Peyer's patch (tissue), 4 donors: Measurements from ENCODE around the gene GPR25.

Experiments used
- POLR2A ChIP-seq, 2 donors: fragments of 450-650 bp; IDR thresholded peaks; one replicate each; pipeline ENCODE4 v1.5.1; 2017; ENCODE audit warnings: antibody characterized with exemption in 2 of 2, mild to moderate bottlenecking in 2 of 2, moderate library complexity in 2 of 2
- TF ChIP-seq, protein P1 (sequence below), 6 experiments: fragments of 450-650 bp in 4 of 6; fragments of 200-600 bp in 2 of 6; sonication (generic) in 1 of 6; IDR thresholded peaks; one replicate each; pipeline ENCODE4 v1.5.1; 2017 to 2019; ENCODE audit warnings: antibody characterized with exemption in 6 of 6, mild to moderate bottlenecking in 3 of 6, moderate library complexity in 1 of 6

DNA sequence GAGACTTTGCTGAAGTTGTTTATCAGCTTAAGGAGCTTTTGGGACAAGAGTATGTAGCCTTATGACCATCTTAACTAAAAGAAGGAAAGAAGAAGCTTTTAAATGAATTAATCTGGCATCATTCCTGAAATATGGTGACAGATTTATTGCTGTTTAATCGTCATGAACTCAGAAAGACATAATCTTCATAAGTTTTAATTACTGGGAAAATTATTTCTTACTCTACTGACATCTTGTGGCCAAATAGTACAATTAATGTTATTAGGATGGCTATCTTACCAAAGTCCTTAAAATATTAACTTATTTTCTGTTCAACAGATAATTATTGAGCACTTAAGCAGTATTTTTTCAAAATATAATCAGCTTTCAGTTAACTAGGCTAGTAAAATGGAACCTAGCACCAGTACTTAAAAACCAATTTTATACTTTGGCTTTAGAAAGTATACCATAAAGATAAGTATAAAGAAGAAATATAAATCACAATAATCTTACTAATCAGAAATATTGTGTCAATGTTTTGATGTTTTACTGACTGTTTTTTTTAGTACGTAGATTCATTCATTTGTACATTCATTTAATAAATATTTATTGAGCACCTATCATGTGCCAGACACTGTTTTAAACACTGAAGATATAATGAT is 34.7 kb upstream of the GPR25 start:
- TF ChIP-seq, protein P1, sequence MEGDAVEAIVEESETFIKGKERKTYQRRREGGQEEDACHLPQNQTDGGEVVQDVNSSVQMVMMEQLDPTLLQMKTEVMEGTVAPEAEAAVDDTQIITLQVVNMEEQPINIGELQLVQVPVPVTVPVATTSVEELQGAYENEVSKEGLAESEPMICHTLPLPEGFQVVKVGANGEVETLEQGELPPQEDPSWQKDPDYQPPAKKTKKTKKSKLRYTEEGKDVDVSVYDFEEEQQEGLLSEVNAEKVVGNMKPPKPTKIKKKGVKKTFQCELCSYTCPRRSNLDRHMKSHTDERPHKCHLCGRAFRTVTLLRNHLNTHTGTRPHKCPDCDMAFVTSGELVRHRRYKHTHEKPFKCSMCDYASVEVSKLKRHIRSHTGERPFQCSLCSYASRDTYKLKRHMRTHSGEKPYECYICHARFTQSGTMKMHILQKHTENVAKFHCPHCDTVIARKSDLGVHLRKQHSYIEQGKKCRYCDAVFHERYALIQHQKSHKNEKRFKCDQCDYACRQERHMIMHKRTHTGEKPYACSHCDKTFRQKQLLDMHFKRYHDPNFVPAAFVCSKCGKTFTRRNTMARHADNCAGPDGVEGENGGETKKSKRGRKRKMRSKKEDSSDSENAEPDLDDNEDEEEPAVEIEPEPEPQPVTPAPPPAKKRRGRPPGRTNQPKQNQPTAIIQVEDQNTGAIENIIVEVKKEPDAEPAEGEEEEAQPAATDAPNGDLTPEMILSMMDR (IDR thresholded peaks at IDR 0.05) = peak in 5 of 6 experiments; percentile 11 to 55 (median 44)
- TF ChIP-seq POLR2A (IDR thresholded peaks at IDR 0.05) = no peak
